DOHH2 (cell line): ENCODE measurements around the gene MAGEB2.

ENCODE experiments used
- EZH2phosphoT487 ChIP-seq: fragments of 200-600 bp; sonication (generic); IDR thresholded peaks from 2 replicates; pipeline ENCODE4 v1.6.1; 2017; ENCODE audit warnings: borderline replicate concordance, mild to moderate bottlenecking, antibody characterized with exemption, low read length, moderate library complexity, mixed read lengths
- TF ChIP-seq, protein P1 (sequence below): fragments of 200-600 bp; sonication (generic); IDR thresholded peaks from one replicate; pipeline ENCODE4 v1.5.1; 2014; ENCODE audit warnings: antibody characterized with exemption, mild to moderate bottlenecking, low read depth, low read length; ENCODE audit not compliant: poor library complexity, severe bottlenecking

DNA sequence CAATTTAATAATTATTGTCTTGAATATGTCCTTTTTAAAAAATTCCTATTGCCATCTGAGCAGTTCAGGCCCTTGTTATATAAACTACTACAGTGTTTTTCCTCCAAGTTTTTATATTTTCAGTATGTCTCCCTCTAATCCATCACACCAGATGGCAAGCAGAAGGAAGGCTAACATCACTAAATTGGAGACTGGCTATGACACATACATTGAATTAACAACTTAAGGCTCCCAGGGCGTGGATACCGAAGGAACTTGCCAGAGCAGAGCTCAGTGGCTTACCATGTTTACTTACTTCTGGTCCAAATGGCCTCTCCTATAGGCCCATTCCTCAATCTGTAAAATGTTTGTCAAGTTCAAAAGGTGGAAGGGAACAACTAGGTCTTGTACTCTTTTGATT lies 44.6 kb downstream of the MAGEB2 start:
- TF ChIP-seq, protein P1, sequence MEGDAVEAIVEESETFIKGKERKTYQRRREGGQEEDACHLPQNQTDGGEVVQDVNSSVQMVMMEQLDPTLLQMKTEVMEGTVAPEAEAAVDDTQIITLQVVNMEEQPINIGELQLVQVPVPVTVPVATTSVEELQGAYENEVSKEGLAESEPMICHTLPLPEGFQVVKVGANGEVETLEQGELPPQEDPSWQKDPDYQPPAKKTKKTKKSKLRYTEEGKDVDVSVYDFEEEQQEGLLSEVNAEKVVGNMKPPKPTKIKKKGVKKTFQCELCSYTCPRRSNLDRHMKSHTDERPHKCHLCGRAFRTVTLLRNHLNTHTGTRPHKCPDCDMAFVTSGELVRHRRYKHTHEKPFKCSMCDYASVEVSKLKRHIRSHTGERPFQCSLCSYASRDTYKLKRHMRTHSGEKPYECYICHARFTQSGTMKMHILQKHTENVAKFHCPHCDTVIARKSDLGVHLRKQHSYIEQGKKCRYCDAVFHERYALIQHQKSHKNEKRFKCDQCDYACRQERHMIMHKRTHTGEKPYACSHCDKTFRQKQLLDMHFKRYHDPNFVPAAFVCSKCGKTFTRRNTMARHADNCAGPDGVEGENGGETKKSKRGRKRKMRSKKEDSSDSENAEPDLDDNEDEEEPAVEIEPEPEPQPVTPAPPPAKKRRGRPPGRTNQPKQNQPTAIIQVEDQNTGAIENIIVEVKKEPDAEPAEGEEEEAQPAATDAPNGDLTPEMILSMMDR = no peak
- TF ChIP-seq EZH2phosphoT487 = no peak
